Retina (tissue), 1 donor: ENCODE results near the gene KCNAB1.

Source experiments
- DNase-seq: peaks from one replicate; pipeline ENCODE4 v3.0.0-alpha.2; 2016

Gene KCNAB1

GRCh38 chr3:156416846-156417558 lies 296.6 kb downstream of the KCNAB1 start:
- no peak for DNase-seq

- peak; percentile 68 for DNase-seq
Measured at GRCh38 chr3:156417559-156418132, 297.3 kb downstream of the KCNAB1 start.

- DNase-seq: no peak
Measured at GRCh38 chr3:156418428-156418827, 298.1 kb downstream of the KCNAB1 start.

- no peak for DNase-seq
Measured at GRCh38 chr3:156421534-156421933, 301.2 kb downstream of the KCNAB1 start.

GRCh38 chr3:156424758-156425157 lies 304.4 kb downstream of the KCNAB1 start:
- peak; percentile 43 for DNase-seq

GRCh38 chr3:156425651-156426050 lies 305.3 kb downstream of the KCNAB1 start:
- DNase-seq: peak; percentile 82

- DNase-seq: peak; percentile 27
Measured at GRCh38 chr3:156429125-156429524, 308.7 kb downstream of the KCNAB1 start.

GRCh38 chr3:156431334-156432124 lies 311.2 kb downstream of the KCNAB1 start:
- no peak for DNase-seq

- no peak for DNase-seq
Measured at GRCh38 chr3:156432563-156432962, 312.2 kb downstream of the KCNAB1 start.

GRCh38 chr3:156433138-156433537 lies 312.8 kb downstream of the KCNAB1 start:
- no peak for DNase-seq

GRCh38 chr3:156433910-156434309 lies 313.5 kb downstream of the KCNAB1 start:
- DNase-seq: no peak

GRCh38 chr3:156434921-156435320 lies 314.5 kb downstream of the KCNAB1 start:
- DNase-seq: no peak

GRCh38 chr3:156443079-156443478 lies 322.7 kb downstream of the KCNAB1 start:
- no peak for DNase-seq

GRCh38 chr3:156445117-156446090 lies 325.0 kb downstream of the KCNAB1 start:
- DNase-seq: no peak

- DNase-seq: no peak
Measured at GRCh38 chr3:156448300-156448699, 327.9 kb downstream of the KCNAB1 start.

GRCh38 chr3:156449710-156450574 lies 329.6 kb downstream of the KCNAB1 start:
- DNase-seq: peak; percentile 50

GRCh38 chr3:156455839-156456238 lies 335.5 kb downstream of the KCNAB1 start:
- no peak for DNase-seq

GRCh38 chr3:156456771-156457224 lies 336.4 kb downstream of the KCNAB1 start:
- DNase-seq: no peak

- DNase-seq: no peak
Measured at GRCh38 chr3:156459434-156459833, 339.1 kb downstream of the KCNAB1 start.

GRCh38 chr3:156460206-156460611 lies 339.8 kb downstream of the KCNAB1 start:
- DNase-seq: no peak

- no peak for DNase-seq
Measured at GRCh38 chr3:156461889-156462288, 341.5 kb downstream of the KCNAB1 start.

GRCh38 chr3:156463123-156463522 lies 342.7 kb downstream of the KCNAB1 start:
- no peak for DNase-seq
